Measurements from ENCODE around the gene EML4. TPM values are rescaled to one million over a fixed set of nuclear protein-coding genes. Genes with fewer than 3 reads are reported as not detected.
A peak's percentile ranks its signal among the peaks of the same experiment; 100 is the strongest.

EML4 gene
- total and polyA plus RNA-seq, 2 of the 13 experiments (the other 11 are each of a cell fraction or from before 2014, with no cell fraction given), result 243 to 476 TPM

DNA sequence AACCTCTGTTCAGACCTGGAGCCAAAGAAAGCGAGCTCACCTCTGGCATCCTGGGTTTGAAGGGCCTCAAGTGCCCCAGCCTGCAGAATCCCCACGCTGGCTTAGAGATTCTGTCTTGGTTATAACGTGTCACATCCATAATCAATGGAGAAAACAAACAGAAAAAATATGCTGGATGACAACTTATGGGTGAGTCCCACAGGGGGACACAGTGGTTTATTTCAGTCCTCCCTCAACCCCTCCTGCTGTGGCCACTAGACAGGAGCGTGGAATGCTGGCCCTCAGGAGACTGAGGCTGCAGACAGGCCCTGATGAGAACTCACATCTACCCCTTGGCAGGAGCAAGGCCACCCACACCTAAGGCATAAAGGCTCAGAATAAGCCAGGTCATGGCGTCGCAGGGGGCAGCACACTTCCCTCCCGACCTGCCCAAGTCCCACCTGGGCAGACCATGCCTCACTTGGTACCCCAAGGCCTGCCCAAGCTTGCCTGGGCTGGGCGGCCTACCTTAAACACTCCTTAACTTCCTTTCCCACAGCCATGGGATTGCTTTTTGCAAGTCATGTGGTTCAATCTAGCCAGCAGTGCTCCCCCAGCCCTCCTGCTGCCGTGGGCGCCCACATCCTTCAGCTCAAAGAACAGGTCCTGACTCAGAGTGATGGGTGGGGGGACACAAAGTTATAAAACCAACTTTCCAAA lies 171.9 kb downstream of the EML4 start (continued):
- TF ChIP-seq ZBTB8A (CRISPR knock-in tag; IDR thresholded peaks at IDR 0.05; ENCODE audit: borderline replicate concordance, low read depth) (no peak), POLR2A (IDR thresholded peaks at IDR 0.05; ENCODE audit: insufficient read depth in 1 of 2, low read depth in 2 of 2, low read length in 2 of 2) (peak in 1 of 2 experiments; percentile 57; a peak in 1 of 4 replicates), KLF13 (CRISPR knock-in tag; IDR thresholded peaks at IDR 0.05) (no peak), POLR2AphosphoS5 (IDR thresholded peaks at IDR 0.05; ENCODE audit: low read depth, low read length) (peak; percentile 48), ZNF598 (CRISPR knock-in tag; IDR thresholded peaks at IDR 0.05; ENCODE audit: borderline replicate concordance) (0 out of 2 replicates have a peak, but pooled peaks have one; percentile 69), ZNF468 (CRISPR knock-in tag; IDR thresholded peaks at IDR 0.05) (no peak), SOX6 (IDR thresholded peaks at IDR 0.05) (no peak), SOX6 (CRISPR knock-in tag; IDR thresholded peaks at IDR 0.05) (0 out of 2 replicates have a peak, but pooled peaks have one; percentile 11), FOXO1 (CRISPR knock-in tag; IDR thresholded peaks at IDR 0.05) (0 out of 2 replicates have a peak, but pooled peaks have one; percentile 5), ZMAT3 (CRISPR knock-in tag; conservative IDR thresholded peaks at IDR 0.05) (0 out of 2 replicates have a peak, but pooled peaks have one; percentile 15), EEA1 (CRISPR knock-in tag; IDR thresholded peaks at IDR 0.05; ENCODE audit: borderline replicate concordance) (no peak)
- TF ChIP-seq, protein P1, sequence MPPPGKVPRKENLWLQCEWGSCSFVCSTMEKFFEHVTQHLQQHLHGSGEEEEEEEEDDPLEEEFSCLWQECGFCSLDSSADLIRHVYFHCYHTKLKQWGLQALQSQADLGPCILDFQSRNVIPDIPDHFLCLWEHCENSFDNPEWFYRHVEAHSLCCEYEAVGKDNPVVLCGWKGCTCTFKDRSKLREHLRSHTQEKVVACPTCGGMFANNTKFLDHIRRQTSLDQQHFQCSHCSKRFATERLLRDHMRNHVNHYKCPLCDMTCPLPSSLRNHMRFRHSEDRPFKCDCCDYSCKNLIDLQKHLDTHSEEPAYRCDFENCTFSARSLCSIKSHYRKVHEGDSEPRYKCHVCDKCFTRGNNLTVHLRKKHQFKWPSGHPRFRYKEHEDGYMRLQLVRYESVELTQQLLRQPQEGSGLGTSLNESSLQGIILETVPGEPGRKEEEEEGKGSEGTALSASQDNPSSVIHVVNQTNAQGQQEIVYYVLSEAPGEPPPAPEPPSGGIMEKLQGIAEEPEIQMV (CRISPR knock-in tag; IDR thresholded peaks at IDR 0.05; ENCODE audit: low read depth), result 0 out of 2 replicates have a peak, but pooled peaks have one; percentile 9
- TF ChIP-seq, protein P2, sequence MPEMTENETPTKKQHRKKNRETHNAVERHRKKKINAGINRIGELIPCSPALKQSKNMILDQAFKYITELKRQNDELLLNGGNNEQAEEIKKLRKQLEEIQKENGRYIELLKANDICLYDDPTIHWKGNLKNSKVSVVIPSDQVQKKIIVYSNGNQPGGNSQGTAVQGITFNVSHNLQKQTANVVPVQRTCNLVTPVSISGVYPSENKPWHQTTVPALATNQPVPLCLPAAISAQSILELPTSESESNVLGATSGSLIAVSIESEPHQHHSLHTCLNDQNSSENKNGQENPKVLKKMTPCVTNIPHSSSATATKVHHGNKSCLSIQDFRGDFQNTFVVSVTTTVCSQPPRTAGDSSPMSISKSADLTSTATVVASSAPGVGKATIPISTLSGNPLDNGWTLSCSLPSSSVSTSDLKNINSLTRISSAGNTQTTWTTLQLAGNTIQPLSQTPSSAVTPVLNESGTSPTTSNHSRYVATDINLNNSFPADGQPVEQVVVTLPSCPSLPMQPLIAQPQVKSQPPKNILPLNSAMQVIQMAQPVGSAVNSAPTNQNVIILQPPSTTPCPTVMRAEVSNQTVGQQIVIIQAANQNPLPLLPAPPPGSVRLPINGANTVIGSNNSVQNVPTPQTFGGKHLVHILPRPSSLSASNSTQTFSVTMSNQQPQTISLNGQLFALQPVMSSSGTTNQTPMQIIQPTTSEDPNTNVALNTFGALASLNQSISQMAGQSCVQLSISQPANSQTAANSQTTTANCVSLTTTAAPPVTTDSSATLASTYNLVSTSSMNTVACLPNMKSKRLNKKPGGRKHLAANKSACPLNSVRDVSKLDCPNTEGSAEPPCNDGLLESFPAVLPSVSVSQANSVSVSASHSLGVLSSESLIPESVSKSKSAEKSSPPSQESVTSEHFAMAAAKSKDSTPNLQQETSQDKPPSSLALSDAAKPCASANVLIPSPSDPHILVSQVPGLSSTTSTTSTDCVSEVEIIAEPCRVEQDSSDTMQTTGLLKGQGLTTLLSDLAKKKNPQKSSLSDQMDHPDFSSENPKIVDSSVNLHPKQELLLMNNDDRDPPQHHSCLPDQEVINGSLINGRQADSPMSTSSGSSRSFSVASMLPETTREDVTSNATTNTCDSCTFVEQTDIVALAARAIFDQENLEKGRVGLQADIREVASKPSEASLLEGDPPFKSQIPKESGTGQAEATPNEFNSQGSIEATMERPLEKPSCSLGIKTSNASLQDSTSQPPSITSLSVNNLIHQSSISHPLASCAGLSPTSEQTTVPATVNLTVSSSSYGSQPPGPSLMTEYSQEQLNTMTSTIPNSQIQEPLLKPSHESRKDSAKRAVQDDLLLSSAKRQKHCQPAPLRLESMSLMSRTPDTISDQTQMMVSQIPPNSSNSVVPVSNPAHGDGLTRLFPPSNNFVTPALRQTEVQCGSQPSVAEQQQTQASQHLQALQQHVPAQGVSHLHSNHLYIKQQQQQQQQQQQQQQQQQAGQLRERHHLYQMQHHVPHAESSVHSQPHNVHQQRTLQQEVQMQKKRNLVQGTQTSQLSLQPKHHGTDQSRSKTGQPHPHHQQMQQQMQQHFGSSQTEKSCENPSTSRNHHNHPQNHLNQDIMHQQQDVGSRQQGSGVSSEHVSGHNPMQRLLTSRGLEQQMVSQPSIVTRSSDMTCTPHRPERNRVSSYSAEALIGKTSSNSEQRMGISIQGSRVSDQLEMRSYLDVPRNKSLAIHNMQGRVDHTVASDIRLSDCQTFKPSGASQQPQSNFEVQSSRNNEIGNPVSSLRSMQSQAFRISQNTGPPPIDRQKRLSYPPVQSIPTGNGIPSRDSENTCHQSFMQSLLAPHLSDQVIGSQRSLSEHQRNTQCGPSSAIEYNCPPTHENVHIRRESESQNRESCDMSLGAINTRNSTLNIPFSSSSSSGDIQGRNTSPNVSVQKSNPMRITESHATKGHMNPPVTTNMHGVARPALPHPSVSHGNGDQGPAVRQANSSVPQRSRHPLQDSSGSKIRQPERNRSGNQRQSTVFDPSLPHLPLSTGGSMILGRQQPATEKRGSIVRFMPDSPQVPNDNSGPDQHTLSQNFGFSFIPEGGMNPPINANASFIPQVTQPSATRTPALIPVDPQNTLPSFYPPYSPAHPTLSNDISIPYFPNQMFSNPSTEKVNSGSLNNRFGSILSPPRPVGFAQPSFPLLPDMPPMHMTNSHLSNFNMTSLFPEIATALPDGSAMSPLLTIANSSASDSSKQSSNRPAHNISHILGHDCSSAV (CRISPR knock-in tag; IDR thresholded peaks at IDR 0.05; ENCODE audit: borderline replicate concordance), result no peak
- TF ChIP-seq, protein P3, sequence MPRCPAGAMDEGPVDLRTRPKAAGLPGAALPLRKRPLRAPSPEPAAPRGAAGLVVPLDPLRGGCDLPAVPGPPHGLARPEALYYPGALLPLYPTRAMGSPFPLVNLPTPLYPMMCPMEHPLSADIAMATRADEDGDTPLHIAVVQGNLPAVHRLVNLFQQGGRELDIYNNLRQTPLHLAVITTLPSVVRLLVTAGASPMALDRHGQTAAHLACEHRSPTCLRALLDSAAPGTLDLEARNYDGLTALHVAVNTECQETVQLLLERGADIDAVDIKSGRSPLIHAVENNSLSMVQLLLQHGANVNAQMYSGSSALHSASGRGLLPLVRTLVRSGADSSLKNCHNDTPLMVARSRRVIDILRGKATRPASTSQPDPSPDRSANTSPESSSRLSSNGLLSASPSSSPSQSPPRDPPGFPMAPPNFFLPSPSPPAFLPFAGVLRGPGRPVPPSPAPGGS (CRISPR knock-in tag; IDR thresholded peaks at IDR 0.05), result 0 out of 2 replicates have a peak, but pooled peaks have one; percentile 67

Measured in HepG2 (cell line).